GM23248 (cell line): ENCODE measurements around the gene MBP. TPM values are rescaled to one million over a fixed set of nuclear protein-coding genes. Genes with fewer than 3 reads are reported as not detected.

Experiments used
- DNase-seq: peaks from one replicate; pipeline ENCODE4 v3.0.0-alpha.2; 2015
- H2AFZ ChIP-seq: fragments of 200-600 bp; sonication (generic); 2 replicates; pipeline ENCODE4 v1.6.1; 2016; ENCODE audit warnings: antibody characterized with exemption
- H3F3A ChIP-seq: fragments of 200-600 bp; sonication (generic); 2 replicates; pipeline ENCODE4 v1.6.1; 2016; ENCODE audit warnings: mild to moderate bottlenecking, antibody characterized with exemption, mixed run types; ENCODE audit not compliant: insufficient read depth
- H3K27ac ChIP-seq: fragments of 200-600 bp; sonication (generic); 2 replicates; pipeline ENCODE4 v1.5.1; 2016; ENCODE audit warnings: mild to moderate bottlenecking
- H3K27me3 ChIP-seq: fragments of 200-600 bp; sonication (generic); replicated peaks from 2 replicates; pipeline ENCODE4 v1.6.1; 2016; ENCODE audit warnings: mild to moderate bottlenecking; ENCODE audit not compliant: insufficient read depth
- H3K36me3 ChIP-seq: fragments of 200-600 bp; sonication (generic); 2 replicates; pipeline ENCODE4 v1.6.1; 2016; ENCODE audit warnings: low read depth, mild to moderate bottlenecking
- H3K4me1 ChIP-seq: fragments of 200-600 bp; sonication (generic); 2 replicates; pipeline ENCODE4 v1.6.1; 2016; ENCODE audit warnings: mild to moderate bottlenecking; ENCODE audit not compliant: insufficient read depth
- H3K4me2 ChIP-seq: fragments of 200-600 bp; sonication (generic); one replicate; pipeline ENCODE4 v1.6.1; 2016; ENCODE audit warnings: mild to moderate bottlenecking; ENCODE audit not compliant: unreplicated experiment
- H3K4me3 ChIP-seq: fragments of 200-600 bp; sonication (generic); 2 replicates; pipeline ENCODE4 v1.5.1; 2016; ENCODE audit warnings: mild to moderate bottlenecking
- H3K79me2 ChIP-seq: fragments of 200-600 bp; sonication (generic); 2 replicates; pipeline ENCODE4 v1.6.1; 2016; ENCODE audit warnings: mild to moderate bottlenecking; ENCODE audit not compliant: insufficient read depth
- H3K9ac ChIP-seq: fragments of 200-600 bp; sonication (generic); 2 replicates; pipeline ENCODE4 v1.6.1; 2016; ENCODE audit warnings: mild to moderate bottlenecking
- H3K9me2 ChIP-seq: fragments of 200-600 bp; sonication (generic); 2 replicates; pipeline ENCODE4 v1.6.1; 2016; ENCODE audit warnings: mixed run types, mild to moderate bottlenecking, moderate library complexity; ENCODE audit not compliant: insufficient read depth
- H3K9me3 ChIP-seq: fragments of 200-600 bp; sonication (generic); one replicate; pipeline ENCODE4 v1.6.1; 2017; ENCODE audit warnings: low read depth
- H4K20me1 ChIP-seq: fragments of 200-600 bp; sonication (generic); 2 replicates; pipeline ENCODE4 v1.6.0; 2016; ENCODE audit not compliant: insufficient read depth
- EZH2 ChIP-seq: fragments of 200-600 bp; sonication (generic); IDR thresholded peaks from 2 replicates; pipeline ENCODE4 v1.6.1; 2018; ENCODE audit warnings: antibody characterized with exemption, mild to moderate bottlenecking; ENCODE audit not compliant: insufficient read depth, poor library complexity, severe bottlenecking
- EZH2phosphoT487 ChIP-seq: fragments of 200-600 bp; sonication (generic); IDR thresholded peaks from 2 replicates; pipeline ENCODE4 v1.6.1; 2018; ENCODE audit warnings: antibody characterized with exemption, moderate library complexity, mild to moderate bottlenecking, low read depth; ENCODE audit not compliant: insufficient read depth
- WGBS, 2 experiments: methylation state at CpG; one replicate each; pipeline ENCODE4 v1.1.6; 2015 to 2017; ENCODE audit warnings: low lambda C conversion rate in 2 of 2, low coverage in 1 of 2; ENCODE audit errors: missing lambda C conversion rate in 2 of 2; 5-methylcytosine and 5-hydroxymethylcytosine counted together
- in situ Hi-C: fragments of 300-500 bp; cut with MboI; formaldehyde crosslinking; loops from 2 replicates; pipeline ENCODE4 v1.15.0; 2020
- polyA plus RNA-seq: library from polyadenylated mRNA; unstranded; fragments of >200 nt; fragmentation: Nextera tagmentation; extraction: Ambion mirVana; gene quantifications from 2 replicates; pipeline ENCODE4 v1.2.1, GENCODE V29; 2016
- total RNA-seq: library from RNA; depleted of rRNA; stranded (reverse); fragments of >200 nt; shearing (Covaris generic); gene quantifications from 2 replicates; pipeline ENCODE4 v1.2.3, GENCODE V29; 2014

Gene MBP
- total and polyA plus RNA-seq, 2 experiments from 2014 or later = 2.2 to 2.9 TPM

- Histone ChIP-seq H3K79me2 (no peaks in the 10 kb centered on the region), H3K4me3 (no peak overlapping the region), H3F3A (no peaks in the 10 kb centered on the region), H3K27me3 (no peaks in the 10 kb centered on the region), H4K20me1 (no peaks in the 10 kb centered on the region), H3K9me2 (no peaks in the 10 kb centered on the region), H3K27ac (no peak overlapping the region), H3K36me3 (no peaks in the 10 kb centered on the region), H3K9me3 (no peaks in the 10 kb centered on the region), H3K9ac (no peak overlapping the region), H3K4me2 (no peak overlapping the region), H2AFZ (no peak overlapping the region), H3K4me1 (no peaks in the 10 kb centered on the region)
- in situ Hi-C loops = no loop called here
- TF ChIP-seq EZH2 (no peak), EZH2phosphoT487 (no peak)
- 49 to 52% methylated on average over 6 of the region's 6 CpGs for WGBS, 2 experiments
- DNase-seq = no peak
Observed at GRCh38 chr18:77045677-77046076, 86.9 kb downstream of the MBP start.

DNA sequence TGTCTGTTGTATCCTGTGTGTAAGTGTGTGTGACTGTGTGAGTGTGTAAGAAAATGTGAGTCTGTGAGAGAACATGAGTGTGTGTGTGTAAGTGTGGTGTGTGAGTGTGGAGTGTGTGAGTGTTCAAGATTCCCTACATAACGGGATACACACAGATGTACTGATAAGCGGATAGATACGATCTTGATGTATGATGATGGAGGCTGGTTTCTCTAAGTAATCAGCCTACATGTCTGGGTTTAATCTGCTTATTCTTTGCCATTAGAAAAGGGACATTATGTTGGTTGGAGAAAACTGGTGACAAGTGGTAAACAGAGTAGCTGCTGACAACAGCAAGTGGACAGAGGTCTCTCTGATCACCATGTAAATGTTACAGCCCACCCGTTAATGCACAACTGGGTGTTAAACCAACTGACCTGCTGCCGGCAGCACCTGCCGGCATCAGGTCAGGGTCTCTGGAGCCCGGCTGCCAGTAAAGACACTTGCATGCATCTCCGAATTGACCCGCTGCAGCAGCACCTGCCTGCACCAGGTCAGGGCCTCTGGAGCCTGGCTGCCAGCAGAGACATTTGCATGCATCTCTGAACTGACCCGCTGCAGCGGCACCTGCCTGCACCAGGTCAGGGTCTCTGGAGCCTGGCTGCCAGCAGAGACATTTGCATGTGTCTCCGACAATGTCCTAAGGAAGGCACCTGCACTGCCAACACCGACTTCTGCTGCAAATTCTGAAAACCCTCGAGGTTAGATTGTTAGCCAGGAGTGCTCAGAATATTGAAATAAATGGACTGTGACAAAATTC is 87.5 kb downstream of the MBP start:
- no peak overlapping the region for H3K27ac ChIP-seq

DNA sequence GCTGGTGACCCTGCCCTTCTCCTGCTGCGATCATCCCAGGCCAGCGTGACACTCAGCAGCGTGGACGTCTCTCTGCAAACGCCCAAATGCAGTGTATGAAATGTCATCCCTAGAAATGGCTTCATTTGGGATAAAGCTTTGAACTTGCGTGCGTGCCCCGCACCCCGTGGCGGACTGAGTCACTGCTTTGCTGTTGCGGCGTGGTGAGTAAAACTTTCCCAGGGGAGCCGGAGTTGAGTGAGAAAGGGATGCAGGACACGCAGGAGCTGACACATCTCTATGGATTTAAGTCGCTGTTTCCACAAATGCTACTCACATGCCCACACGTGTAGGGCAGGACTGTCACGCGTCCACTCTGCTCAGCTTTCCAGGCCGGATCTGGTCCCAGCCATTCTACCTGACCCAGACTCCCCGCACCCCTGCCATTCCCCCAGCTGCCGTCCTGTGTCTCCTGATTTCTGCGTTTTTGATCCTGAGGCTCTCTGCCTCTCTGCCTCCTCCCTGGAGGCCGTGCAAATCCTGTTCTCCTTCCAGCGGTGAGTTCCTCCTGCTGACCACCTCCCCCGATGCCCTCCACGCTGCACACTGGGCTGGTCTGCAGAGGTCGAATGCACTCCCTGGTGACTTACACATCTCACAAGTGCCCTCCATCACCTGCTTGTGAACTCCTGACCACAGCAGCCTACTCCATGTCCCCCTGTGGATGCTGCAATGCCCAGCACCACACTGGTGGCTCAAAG is 88.9 kb downstream of the MBP start:
- H3K9ac ChIP-seq = no peak overlapping the region
- H2AFZ ChIP-seq = no peak overlapping the region
- TF ChIP-seq EZH2phosphoT487 (no peak), EZH2 (no peak)
- H3F3A ChIP-seq = no peaks in the 10 kb centered on the region
- in situ Hi-C loops = no loop called here
- 81 to 86% methylated on average over 25 to 27 of the region's 27 CpGs for WGBS, 2 experiments
- DNase-seq = no peak
- H3K4me2 ChIP-seq = no peak overlapping the region
- H3K36me3 ChIP-seq = no peaks in the 10 kb centered on the region
- no peak overlapping the region for H3K4me3 ChIP-seq
- no peaks in the 10 kb centered on the region for H3K27me3 ChIP-seq
- no peaks in the 10 kb centered on the region for H4K20me1 ChIP-seq
- H3K4me1 ChIP-seq = no peaks in the 10 kb centered on the region
- no peaks in the 10 kb centered on the region for H3K9me2 ChIP-seq
- no peaks in the 10 kb centered on the region for H3K9me3 ChIP-seq
- no peak overlapping the region for H3K27ac ChIP-seq
- H3K79me2 ChIP-seq = no peaks in the 10 kb centered on the region

More for the DNA sequence above, 87.5 kb downstream of the MBP start:
- Histone ChIP-seq H4K20me1 (no peaks in the 10 kb centered on the region), H3K4me1 (no peaks in the 10 kb centered on the region), H3K36me3 (no peaks in the 10 kb centered on the region), H3K27me3 (no peaks in the 10 kb centered on the region), H3K4me3 (no peak overlapping the region), H3K9me2 (no peaks in the 10 kb centered on the region), H2AFZ (no peak overlapping the region), H3F3A (no peaks in the 10 kb centered on the region), H3K9me3 (no peaks in the 10 kb centered on the region), H3K9ac (no peak overlapping the region), H3K4me2 (no peak overlapping the region), H3K79me2 (no peaks in the 10 kb centered on the region)
- WGBS, 2 experiments = 61 to 73% methylated on average over 14 of the region's 14 CpGs
- no peak for DNase-seq
- in situ Hi-C loops = no loop called here
- TF ChIP-seq EZH2phosphoT487 = no peak
- no peak for TF ChIP-seq EZH2

DNA sequence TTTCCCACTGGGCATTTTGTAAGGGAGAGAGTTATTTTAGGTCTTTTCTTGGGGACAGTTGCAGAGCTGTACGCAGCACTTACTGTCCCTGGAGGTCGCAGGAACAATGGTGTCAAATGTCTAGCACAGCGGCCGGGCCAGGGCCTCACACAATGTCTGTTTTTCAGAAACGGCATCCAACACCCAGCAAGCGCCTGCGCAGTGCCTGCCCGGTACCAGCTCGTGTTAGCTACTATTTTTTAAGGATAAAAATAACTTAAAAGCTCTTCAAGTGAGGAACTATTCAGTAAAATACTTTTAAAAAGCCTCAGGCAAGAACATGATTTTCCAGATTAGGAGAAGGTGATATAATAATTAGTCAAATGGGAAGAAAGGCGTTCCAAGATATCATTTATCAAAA is 90.0 kb downstream of the MBP start:
- Histone ChIP-seq H3K4me2 (no peak overlapping the region), H3K4me1 (no peaks in the 10 kb centered on the region), H3K27me3 (no peaks in the 10 kb centered on the region), H4K20me1 (no peaks in the 10 kb centered on the region), H3K79me2 (no peaks in the 10 kb centered on the region), H3F3A (no peaks in the 10 kb centered on the region), H3K36me3 (no peaks in the 10 kb centered on the region), H2AFZ (no peak overlapping the region), H3K27ac (no peak overlapping the region), H3K4me3 (no peak overlapping the region), H3K9ac (no peak overlapping the region), H3K9me2 (no peaks in the 10 kb centered on the region), H3K9me3 (no peaks in the 10 kb centered on the region)
- 79% methylated on average over 10 of the region's 10 CpGs for WGBS, 2 experiments
- TF ChIP-seq EZH2phosphoT487 = no peak
- no peak for TF ChIP-seq EZH2
- in situ Hi-C loops = no loop called here
- DNase-seq = no peak
